ENCODE measurements around the gene SRRM3. TPM values are rescaled to one million over a fixed set of nuclear protein-coding genes. Genes with fewer than 3 reads are reported as not detected.

Gene SRRM3
- total RNA-seq, 3 donors from 2014 or later (not counting 1 experiment from before 2014, with no cell fraction given): not detected

- 95% methylated on average over 10 of the region's 10 CpGs for WGBS (ENCODE audit: insufficient coverage)
These were observed 22.0 kb upstream of the SRRM3 start for GRCh38 chr7:76179686-76180085.

GRCh38 chr7:76182225-76182960 is 19.3 kb upstream of the SRRM3 start:
- H3K36me3 Mint-ChIP-seq: no peaks in the 10 kb centered on the region
- whole genome bisulfite sequencing (ENCODE audit: insufficient coverage): 85% methylated on average over 7 of the region's 7 CpGs
- Histone ChIP-seq H3K4me1 (ENCODE audit: control insufficient read depth, insufficient read depth, low read length) (peaks cover 11% of the 10 kb centered on the region), H3K36me3 (ENCODE audit: control insufficient read depth, insufficient read depth, low read length) (no peaks in the 10 kb centered on the region), H3K9me3 (ENCODE audit: control insufficient read depth, insufficient read depth, low read length) (no peaks in the 10 kb centered on the region), H3K27me3 (ENCODE audit: control insufficient read depth, insufficient read depth, low read length) (no peaks in the 10 kb centered on the region), H3K4me3 (ENCODE audit: low read length) (no peak overlapping the region), H3K27ac (ENCODE audit: low read length) (no peak overlapping the region)
- H3K27me3 Mint-ChIP-seq (ENCODE audit: low read depth in 2 of 2): no peaks in the 10 kb centered on the region
- H3K4me1 Mint-ChIP-seq: peaks cover 5 to 6% of the 10 kb centered on the region in 2 donors
- ATAC-seq (no peak), DNase-seq (no peak)
- no peak for TF ChIP-seq CTCF (IDR thresholded peaks at IDR 0.05)
- intact Hi-C loops (cut with micrococcal nuclease): no loop called here
- H3K9me3 Mint-ChIP-seq: no peaks in the 10 kb centered on the region
- no peak overlapping the region for H3K4me3 Mint-ChIP-seq
- H3K27ac Mint-ChIP-seq: no peak overlapping the region

More at GRCh38 chr7:76179686-76180085, 22.0 kb upstream of the SRRM3 start:
- intact Hi-C loops (cut with micrococcal nuclease): loop anchor here (2.0 kb wide), 1 partner anchor 83 kb away; no protein-coding TSS in a partner anchor
- H3K27ac ChIP-seq (ENCODE audit: low read length): no peak overlapping the region
- Mint-ChIP-seq H3K36me3 (no peaks in the 10 kb centered on the region), H3K4me1 (peaks cover 5 to 6% of the 10 kb centered on the region in 2 donors), H3K27me3 (ENCODE audit: low read depth in 2 of 2) (no peaks in the 10 kb centered on the region), H3K27ac (no peak overlapping the region), H3K9me3 (no peaks in the 10 kb centered on the region), H3K4me3 (no peak overlapping the region)
- ATAC-seq (no peak), DNase-seq (no peak)
- no peaks in the 10 kb centered on the region for H3K36me3 ChIP-seq (ENCODE audit: control insufficient read depth, insufficient read depth, low read length)
- TF ChIP-seq CTCF (IDR thresholded peaks at IDR 0.05): no peak
- no peaks in the 10 kb centered on the region for H3K9me3 ChIP-seq (ENCODE audit: control insufficient read depth, insufficient read depth, low read length)
- peaks cover 9% of the 10 kb centered on the region for H3K4me1 ChIP-seq (ENCODE audit: control insufficient read depth, insufficient read depth, low read length)
- no peak overlapping the region for H3K4me3 ChIP-seq (ENCODE audit: low read length)
- no peaks in the 10 kb centered on the region for H3K27me3 ChIP-seq (ENCODE audit: control insufficient read depth, insufficient read depth, low read length)

GRCh38 chr7:76185187-76185896 is 16.4 kb upstream of the SRRM3 start:
- intact Hi-C loops (cut with micrococcal nuclease): no loop called here
- TF ChIP-seq CTCF (IDR thresholded peaks at IDR 0.05): no peak
- Mint-ChIP-seq H3K9me3 (no peaks in the 10 kb centered on the region), H3K36me3 (no peaks in the 10 kb centered on the region), H3K4me3 (no peak overlapping the region), H3K27ac (no peak overlapping the region), H3K4me1 (no peaks in the 10 kb centered on the region), H3K27me3 (ENCODE audit: low read depth in 2 of 2) (no peaks in the 10 kb centered on the region)
- ATAC-seq (peak in 2 of 3 donors; percentile 30 to 32), DNase-seq (no peak)
- Histone ChIP-seq H3K27ac (ENCODE audit: low read length) (no peak overlapping the region), H3K4me3 (ENCODE audit: low read length) (no peak overlapping the region), H3K27me3 (ENCODE audit: control insufficient read depth, insufficient read depth, low read length) (no peaks in the 10 kb centered on the region), H3K36me3 (ENCODE audit: control insufficient read depth, insufficient read depth, low read length) (no peaks in the 10 kb centered on the region), H3K9me3 (ENCODE audit: control insufficient read depth, insufficient read depth, low read length) (no peaks in the 10 kb centered on the region), H3K4me1 (ENCODE audit: control insufficient read depth, insufficient read depth, low read length) (peaks cover 2% of the 10 kb centered on the region)
- WGBS (ENCODE audit: insufficient coverage): 59% methylated on average over 21 of the region's 21 CpGs

All from natural killer cell (primary cell).